Activated naive CD4-positive, alpha-beta T cell treated with Interleukin-2 at 50 U/mL for 16 hours (primary cell): Measurements from ENCODE around the gene KDM4B.

ENCODE experiments used
- DNase-seq: peaks from one replicate; pipeline ENCODE4 v3.0.0-alpha.2; 2020

Gene KDM4B

GRCh38 chr19:5141850-5142724 lies 173.2 kb downstream of the KDM4B start:
- DNase-seq, result no peak

- no peak for DNase-seq
These were observed 173.8 kb downstream of the KDM4B start for GRCh38 chr19:5142725-5143097.

- DNase-seq, result no peak
These were observed 174.8 kb downstream of the KDM4B start for GRCh38 chr19:5143471-5144411.

GRCh38 chr19:5144545-5145179 lies 175.7 kb downstream of the KDM4B start:
- no peak for DNase-seq

- no peak for DNase-seq
These were observed 176.9 kb downstream of the KDM4B start for GRCh38 chr19:5145521-5146511.

- no peak for DNase-seq
These were observed 178.4 kb downstream of the KDM4B start for GRCh38 chr19:5147074-5147977.

GRCh38 chr19:5147978-5148793 lies 179.3 kb downstream of the KDM4B start:
- DNase-seq, result no peak

- no peak for DNase-seq
These were observed 179.9 kb downstream of the KDM4B start for GRCh38 chr19:5148794-5149190.

- DNase-seq, result no peak
These were observed 180.6 kb downstream of the KDM4B start for GRCh38 chr19:5149508-5149907.

GRCh38 chr19:5149932-5150901 lies 181.3 kb downstream of the KDM4B start:
- DNase-seq, result no peak

GRCh38 chr19:5150902-5151741 lies 182.2 kb downstream of the KDM4B start:
- DNase-seq, result no peak

- DNase-seq, result no peak
These were observed 183.3 kb downstream of the KDM4B start for GRCh38 chr19:5152013-5152763.

GRCh38 chr19:5152767-5153532 lies 184.0 kb downstream of the KDM4B start:
- DNase-seq, result no peak

GRCh38 chr19:5153601-5154128 lies 184.8 kb downstream of the KDM4B start:
- DNase-seq, result no peak

GRCh38 chr19:5154129-5154798 lies 185.4 kb downstream of the KDM4B start:
- DNase-seq, result peak; percentile 25
